ENCODE results near the gene GLRX3.

- TF ChIP-seq CTCF (IDR thresholded peaks at IDR 0.05; ENCODE audit: low read depth, low read length) (no peak), EZH2phosphoT487 (IDR thresholded peaks at IDR 0.05; ENCODE audit: low read depth) (no peak)
Observed at GRCh38 chr10:130192276-130192848, 56.2 kb downstream of the GLRX3 start.
